Endothelial cell of umbilical vein (primary cell): ENCODE data around the gene ZNF783. TPM values are rescaled to one million over a fixed set of nuclear protein-coding genes. Genes with fewer than 3 reads are reported as not detected.

Experiments used
- BruUV-seq: library from RNA; stranded (reverse); fragments of 400-500 nt; replicated peaks from 2 replicates; lab custom pipeline; 2021; lab: Mats Ljungman, UMichigan
- CTCF ChIA-PET: fragments of 300-600, 350-600 bp; sonication (Branson Sonifier 250); formaldehyde crosslinking; loops from one replicate; lab custom pipeline; 2021; ENCODE audit warnings: antibody characterized with exemption, inconsistent platforms; lab: Charles Lee
- POLR2A ChIA-PET: fragments of 300-600, 350-600 bp; sonication (Branson Sonifier 250); formaldehyde crosslinking; loops from one replicate; lab custom pipeline; 2021; ENCODE audit warnings: antibody characterized with exemption, inconsistent platforms; lab: Charles Lee
- DNase-seq: peaks from one replicate; pipeline ENCODE4 v3.0.0-alpha.2; 2011; ENCODE audit warnings: low read depth, low spot score
- FAIRE-seq: peaks from 2 replicates; lab custom pipeline; 2011; peaks lifted over from hg19 to GRCh38; lab: Jason Lieb, UNC
- H2AFZ ChIP-seq: 2 replicates; pipeline ENCODE4 v1.6.0; 2012; ENCODE audit warnings: low read depth, low read length, control low read depth, inconsistent platforms
- H3K27ac ChIP-seq: 2 replicates; pipeline ENCODE4 v1.5.1; 2011; ENCODE audit warnings: low read depth, mild to moderate bottlenecking, control low read depth, low read length, moderate library complexity; ENCODE audit not compliant: insufficient read depth
- H3K27me3 ChIP-seq, 2 experiments: 2 replicates each; pipeline versions ENCODE4 v1.6.0 to v1.6.1; 2011; ENCODE audit warnings: low read length in 2 of 2, mixed read lengths in 1 of 2; ENCODE audit not compliant: control insufficient read depth in 2 of 2, insufficient read depth in 2 of 2
- H3K36me3 ChIP-seq, 2 experiments: 2 replicates in 1 of 2; 3 replicates in 1 of 2; pipeline ENCODE4 v1.5.1; 2011; ENCODE audit warnings: low read length in 2 of 2, mild to moderate bottlenecking in 1 of 2, moderate library complexity in 1 of 2; ENCODE audit not compliant: control insufficient read depth in 2 of 2, insufficient read depth in 2 of 2; ENCODE audit errors: extremely low read depth in 1 of 2
- H3K4me1 ChIP-seq: 3 replicates; pipeline ENCODE4 v1.5.1; 2011; ENCODE audit warnings: mild to moderate bottlenecking, low read length; ENCODE audit not compliant: control insufficient read depth, insufficient read depth; ENCODE audit errors: extremely low read depth
- H3K4me2 ChIP-seq: 2 replicates; pipeline ENCODE4 v1.6.1; 2011; ENCODE audit warnings: low read length, control low read depth, mixed read lengths; ENCODE audit not compliant: insufficient read depth
- H3K4me3 ChIP-seq, 3 experiments: fragments of 200-600 bp in 1 of 3; sonication (generic), shearing (Covaris generic) in 1 of 3; replicated peaks in 1 of 3; 2 replicates each; pipeline ENCODE4 v1.5.1; 2011 to 2016; ENCODE audit warnings: control low read depth in 3 of 3, low read length in 3 of 3, mild to moderate bottlenecking in 2 of 3, inconsistent platforms in 1 of 3, low read depth in 1 of 3, moderate library complexity in 1 of 3; ENCODE audit not compliant: insufficient read depth in 1 of 3
- H3K79me2 ChIP-seq: 2 replicates; pipeline ENCODE4 v1.6.0; 2012; ENCODE audit warnings: low read length, inconsistent platforms; ENCODE audit not compliant: control insufficient read depth, insufficient read depth
- H3K9ac ChIP-seq: replicated peaks from 2 replicates; pipeline ENCODE3; 2011; ENCODE audit warnings: low read length, control low read depth; ENCODE audit not compliant: insufficient read depth; ENCODE audit errors: extremely low read depth
- H3K9me1 ChIP-seq: replicated peaks from 3 replicates; pipeline ENCODE4 v1.6.0; 2011; ENCODE audit warnings: mild to moderate bottlenecking, low read length; ENCODE audit not compliant: control insufficient read depth, insufficient read depth; ENCODE audit errors: extremely low read depth
- H3K9me3 ChIP-seq: replicated peaks from 2 replicates; pipeline ENCODE4 v1.5.1; 2012; ENCODE audit warnings: low read length, inconsistent platforms; ENCODE audit not compliant: control insufficient read depth, insufficient read depth
- H4K20me1 ChIP-seq: replicated peaks from 2 replicates; pipeline ENCODE3; 2011; ENCODE audit warnings: mild to moderate bottlenecking, low read length; ENCODE audit not compliant: control insufficient read depth, insufficient read depth; ENCODE audit errors: extremely low read depth
- EZH2 ChIP-seq: IDR thresholded peaks from 2 replicates; pipeline ENCODE4 v1.6.1; 2012; ENCODE audit warnings: borderline replicate concordance, low read depth, mild to moderate bottlenecking, moderate library complexity, low read length, inconsistent platforms; ENCODE audit not compliant: severe bottlenecking
- FOS ChIP-seq: IDR thresholded peaks from 2 replicates; pipeline ENCODE4 v1.6.1; 2011; ENCODE audit warnings: mild to moderate bottlenecking, low read length, moderate library complexity, borderline replicate concordance; ENCODE audit not compliant: insufficient read depth
- GATA2 ChIP-seq: IDR thresholded peaks from 2 replicates; pipeline ENCODE4 v1.7.0; 2011; ENCODE audit warnings: low read depth, mild to moderate bottlenecking, moderate library complexity, mixed read lengths, low read length; ENCODE audit not compliant: insufficient read length, insufficient read depth
- JUN ChIP-seq: IDR thresholded peaks from 2 replicates; pipeline ENCODE4 v1.6.1; 2011; ENCODE audit warnings: borderline replicate concordance, low read depth; ENCODE audit not compliant: insufficient read length, insufficient read depth
- POLR2A ChIP-seq: IDR thresholded peaks from 2 replicates; pipeline ENCODE4 v1.6.1; 2012; ENCODE audit warnings: low read depth, mild to moderate bottlenecking, control low read depth, low read length
- POLR2AphosphoS5 ChIP-seq: IDR thresholded peaks from 2 replicates; pipeline ENCODE4 v1.6.1; 2012; ENCODE audit warnings: low read depth, mild to moderate bottlenecking, control low read depth, low read length, moderate library complexity; ENCODE audit not compliant: insufficient read depth
- dilution Hi-C: fragments of 300-500 bp; cut with MboI; formaldehyde crosslinking; loops from one replicate; pipeline ENCODE4 v1.15.0; 2019; ENCODE audit warnings: low sequenced_read_pairs; ENCODE audit not compliant: extremely low pct_ligation_motif_present
- intact Hi-C: fragments of 100-400 bp; cut with micrococcal nuclease; formaldehyde crosslinking; loops from one replicate; pipeline ENCODE4 v1.10.0; 2022
- polyA plus RNA-seq, 4 experiments: library from polyadenylated mRNA; depleted of rRNA in 3 of 4; stranded (reverse) in 3 of 4; unstranded in 1 of 4; fragments of >200 nt; gene quantifications; 2 replicates each; pipeline versions ENCODE4 v1.2.1 to v1.2.3, GENCODE V29; 2011 to 2012; ENCODE audit warnings: missing spikeins in 1 of 4
- total RNA-seq: library from RNA; stranded (reverse); gene quantifications from 2 replicates; pipeline ENCODE4 v1.2.3, GENCODE V29; 2021
- TF ChIP-seq, protein P1 (sequence below): IDR thresholded peaks from 2 replicates; pipeline ENCODE4 v1.6.1; 2011; ENCODE audit not compliant: insufficient read depth, insufficient read length

The ZNF783 gene
- total and polyA plus RNA-seq, 2 donors (not counting 3 experiments of a cell fraction or from before 2014, with no cell fraction given): 7.3 to 9.8 TPM

DNA sequence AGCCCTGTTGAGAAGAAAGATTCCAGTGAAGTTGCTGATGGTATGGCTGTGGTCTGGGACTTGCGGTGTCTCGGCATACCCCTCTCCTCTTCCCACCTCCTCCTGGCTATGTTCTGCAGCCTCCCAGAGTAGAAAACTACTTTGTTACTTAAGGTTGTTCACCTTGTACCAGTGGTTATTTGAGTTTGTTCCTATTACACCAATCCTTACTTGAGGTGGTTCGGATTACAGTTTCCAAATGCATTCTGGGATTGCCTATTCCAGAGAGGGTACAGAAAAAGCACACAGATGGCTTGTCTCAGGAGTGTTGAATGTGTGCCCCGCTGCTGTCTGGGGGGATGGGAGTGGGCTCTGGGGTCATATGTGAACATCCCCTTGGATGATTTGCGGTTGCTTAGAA lies 6.8 kb upstream of the ZNF783 start:
- no peak overlapping the region for H2AFZ ChIP-seq
- no peaks in the 10 kb centered on the region for H4K20me1 ChIP-seq
- H3K27ac ChIP-seq: no peak overlapping the region
- no TSS peak for BruUV-seq
- dilution Hi-C loops (no loop called here), intact Hi-C loops (no loop called here)
- TF ChIP-seq FOS: no peak
- TF ChIP-seq, protein P1, sequence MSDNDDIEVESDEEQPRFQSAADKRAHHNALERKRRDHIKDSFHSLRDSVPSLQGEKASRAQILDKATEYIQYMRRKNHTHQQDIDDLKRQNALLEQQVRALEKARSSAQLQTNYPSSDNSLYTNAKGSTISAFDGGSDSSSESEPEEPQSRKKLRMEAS: no peak
- peaks cover 13 to 31% of the 10 kb centered on the region in 2 experiments for H3K36me3 ChIP-seq
- no peaks in the 10 kb centered on the region for H3K27me3 ChIP-seq
- no peak for DNase-seq
- H3K9me1 ChIP-seq: no peaks in the 10 kb centered on the region
- H3K4me2 ChIP-seq: no peak overlapping the region
- no peaks in the 10 kb centered on the region for H3K9me3 ChIP-seq
- no peak overlapping the region for H3K4me3 ChIP-seq
- H3K9ac ChIP-seq: no peak overlapping the region
- ChIA-PET POLR2A (no interaction called here), CTCF (no interaction called here)
- no peaks in the 10 kb centered on the region for H3K79me2 ChIP-seq
- no peaks in the 10 kb centered on the region for H3K4me1 ChIP-seq
- FAIRE-seq: no peak

DNA sequence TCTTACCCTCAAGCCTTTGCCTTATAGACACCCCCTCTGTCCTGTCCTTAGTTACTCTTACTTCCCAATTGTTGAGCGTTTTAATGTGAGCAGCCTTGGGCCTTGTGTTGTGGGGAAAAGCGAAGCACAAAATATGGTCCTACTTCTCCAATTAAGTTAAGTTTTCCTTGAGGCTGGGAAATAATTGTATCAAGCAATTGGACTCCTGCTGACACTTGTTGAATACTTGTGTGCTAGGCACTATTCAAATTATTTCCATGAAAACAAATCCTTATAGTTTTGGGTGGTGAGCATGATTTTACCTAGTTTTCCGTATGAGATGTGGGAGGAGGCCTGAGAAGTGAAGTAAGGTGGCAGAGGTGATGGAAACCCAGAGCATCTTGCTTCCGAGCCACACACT lies 5.4 kb upstream of the ZNF783 start:
- Histone ChIP-seq H3K27ac (no peak overlapping the region), H4K20me1 (no peaks in the 10 kb centered on the region), H3K4me1 (peaks cover 3% of the 10 kb centered on the region), H3K4me2 (no peak overlapping the region), H2AFZ (no peak overlapping the region), H3K36me3 (peaks cover 9 to 26% of the 10 kb centered on the region in 2 experiments), H3K27me3 (no peaks in the 10 kb centered on the region), H3K9me1 (no peaks in the 10 kb centered on the region), H3K79me2 (no peaks in the 10 kb centered on the region), H3K9ac (no peak overlapping the region), H3K9me3 (no peaks in the 10 kb centered on the region), H3K4me3 (no peak overlapping the region)
- FAIRE-seq (no peak), DNase-seq (no peak)
- dilution Hi-C loops (no loop called here), intact Hi-C loops (no loop called here)
- POLR2A ChIA-PET: no interaction called here
- no peak for TF ChIP-seq FOS
- TF ChIP-seq GATA2: no peak
- TF ChIP-seq EZH2: no peak
- no peak for TF ChIP-seq POLR2AphosphoS5
- no peak for TF ChIP-seq JUN
- TF ChIP-seq, protein P1: no peak
- TF ChIP-seq POLR2A: no peak
- BruUV-seq: no TSS peak
- CTCF ChIA-PET: no interaction called here
